SK-N-SH (cell line): ENCODE measurements around the gene TFRC. TPM values are rescaled to one million over a fixed set of nuclear protein-coding genes. Genes with fewer than 3 reads are reported as not detected.
"Not testable (repeated sequence)": the region's sequence is repeated elsewhere in the genome, so short reads cannot be mapped to it uniquely, and the experiment has no call there.

Source experiments
- CTCF ChIA-PET: fragments of 300-600, 350-600 bp; formaldehyde crosslinking; extraction: SDS; loops from one replicate; lab custom pipeline; 2021; lab: Yijun Ruan, JAX
- POLR2A ChIA-PET: fragments of 350-600 bp; sonication (Branson Sonifier 250); formaldehyde crosslinking; extraction: SDS; loops from one replicate; lab custom pipeline; 2020; ENCODE audit warnings: antibody characterized with exemption, inconsistent platforms; lab: Yijun Ruan, JAX
- DNase-seq: peaks from one replicate; pipeline ENCODE4 v3.0.0; 2012
- H2AFZ ChIP-seq: fragments of 200-600 bp; sonication (generic); 2 replicates; pipeline ENCODE4 v1.8.1; 2016; ENCODE audit warnings: antibody characterized with exemption, mild to moderate bottlenecking, low read depth
- H3F3A ChIP-seq: fragments of 200-600 bp; sonication (generic); replicated peaks from 2 replicates; pipeline ENCODE3; 2016; ENCODE audit warnings: antibody characterized with exemption, mild to moderate bottlenecking; ENCODE audit not compliant: insufficient read depth
- H3K27ac ChIP-seq, 2 experiments: fragments of 200-500 bp in 1 of 2; fragments of 200-600 bp in 1 of 2; sonication (Bioruptor generic) in 1 of 2; sonication (generic), shearing (Covaris generic) in 1 of 2; 2 replicates each; pipeline versions ENCODE4 v1.5.1 to v1.6.1; 2014 to 2016; ENCODE audit warnings: low read depth in 2 of 2, inconsistent platforms in 1 of 2, low read length in 1 of 2, mild to moderate bottlenecking in 1 of 2, mixed read lengths in 1 of 2
- H3K27me3 ChIP-seq: fragments of 200-600 bp; sonication (generic), shearing (Covaris generic); 2 replicates; pipeline ENCODE4 v1.6.1; 2016; ENCODE audit warnings: mixed run types; ENCODE audit not compliant: insufficient read depth
- H3K36me3 ChIP-seq, 2 experiments: fragments of 200-500 bp in 1 of 2; fragments of 200-600 bp in 1 of 2; sonication (Bioruptor generic) in 1 of 2; sonication (generic) in 1 of 2; replicated peaks in 1 of 2; 2 replicates each; pipeline versions ENCODE3 to v1.5.1; 2014 to 2016; ENCODE audit warnings: low read length in 1 of 2, mild to moderate bottlenecking in 1 of 2; ENCODE audit not compliant: insufficient read depth in 2 of 2, control insufficient read depth in 1 of 2
- H3K4me1 ChIP-seq, 2 experiments: fragments of 200-500 bp in 1 of 2; fragments of 200-600 bp in 1 of 2; sonication (Bioruptor generic) in 1 of 2; sonication (generic), shearing (Covaris generic) in 1 of 2; 2 replicates each; pipeline versions ENCODE4 v1.5.1 to v1.6.1; 2014 to 2016; ENCODE audit warnings: low read depth in 1 of 2, low read length in 1 of 2, mixed run types in 1 of 2; ENCODE audit not compliant: insufficient read depth in 2 of 2, control insufficient read depth in 1 of 2
- H3K4me2 ChIP-seq: fragments of 200-600 bp; sonication (generic), shearing (Covaris generic); 2 replicates; pipeline ENCODE4 v1.6.1; 2017; ENCODE audit warnings: mixed run types
- H3K4me3 ChIP-seq, 2 experiments: fragments of 200-500 bp in 1 of 2; fragments of 200-600 bp in 1 of 2; sonication (Bioruptor generic) in 1 of 2; sonication (generic), shearing (Covaris generic) in 1 of 2; 2 replicates each; pipeline versions ENCODE4 v1.5.1 to v1.8.1; 2014 to 2016; ENCODE audit warnings: low read depth in 2 of 2, inconsistent platforms in 1 of 2, low read length in 1 of 2, mild to moderate bottlenecking in 1 of 2, mixed read lengths in 1 of 2, moderate library complexity in 1 of 2
- H3K79me2 ChIP-seq: fragments of 200-600 bp; sonication (generic); 2 replicates; pipeline ENCODE4 v1.8.1; 2017; ENCODE audit warnings: mild to moderate bottlenecking; ENCODE audit not compliant: insufficient read depth
- H3K9ac ChIP-seq: fragments of 200-600 bp; sonication (generic); 2 replicates; pipeline ENCODE4 v1.6.1; 2017; ENCODE audit warnings: mixed run types
- H3K9me2 ChIP-seq: fragments of 200-600 bp; sonication (generic); 2 replicates; pipeline ENCODE4 v1.6.1; 2017; ENCODE audit warnings: mixed run types
- H3K9me3 ChIP-seq: fragments of 200-600 bp; sonication (generic); 2 replicates; pipeline ENCODE4 v1.6.1; 2017; ENCODE audit warnings: mixed run types, mild to moderate bottlenecking, moderate library complexity
- H4K20me1 ChIP-seq: fragments of 200-600 bp; sonication (generic); 2 replicates; pipeline ENCODE4 v1.6.1; 2017; ENCODE audit warnings: mild to moderate bottlenecking, mixed run types; ENCODE audit not compliant: insufficient read depth
- EP300 ChIP-seq, 2 experiments: IDR thresholded peaks; 2 replicates each; pipeline versions ENCODE4 v1.4.0 to v1.6.1; 2012; ENCODE audit warnings: borderline replicate concordance in 1 of 2, low read depth in 1 of 2, low read length in 1 of 2
- EZH2phosphoT487 ChIP-seq: fragments of 200-600 bp; sonication (generic); IDR thresholded peaks from 2 replicates; pipeline ENCODE4 v1.6.1; 2017; ENCODE audit warnings: low read depth, mixed run types, mild to moderate bottlenecking, antibody characterized with exemption, moderate library complexity, borderline replicate concordance
- FOSL2 ChIP-seq: IDR thresholded peaks from 2 replicates; pipeline ENCODE4 v1.4.0; 2012; ENCODE audit warnings: low read depth, mild to moderate bottlenecking, moderate library complexity, borderline replicate concordance
- FOXJ3 ChIP-seq: sonication (generic); formaldehyde crosslinking; IDR thresholded peaks from 2 replicates; pipeline ENCODE4 v1.5.1; 2020; ENCODE audit warnings: mild to moderate bottlenecking, missing genetic modification reagents
- JUND ChIP-seq: IDR thresholded peaks from 2 replicates; pipeline ENCODE4 v1.4.0; 2012
- PBX3 ChIP-seq: IDR thresholded peaks from 2 replicates; pipeline ENCODE4; 2012
- RAD21 ChIP-seq: IDR thresholded peaks from 2 replicates; pipeline ENCODE4 v1.6.1; 2012; ENCODE audit warnings: mild to moderate bottlenecking, low read length
- RCOR1 ChIP-seq: fragments of 150-350 bp; IDR thresholded peaks from 2 replicates; pipeline ENCODE4 v1.6.1; 2017; ENCODE audit warnings: antibody characterized with exemption, low read length
- RFX5 ChIP-seq: IDR thresholded peaks from 2 replicates; pipeline ENCODE4 v1.6.1; 2012; ENCODE audit warnings: mild to moderate bottlenecking, improper control_type of control experiment, low read length
- TAF1 ChIP-seq: IDR thresholded peaks from 2 replicates; pipeline ENCODE4 v1.6.1; 2012; ENCODE audit warnings: low read depth, mild to moderate bottlenecking, low read length, moderate library complexity, borderline replicate concordance
- USF2 ChIP-seq: fragments of 150-350 bp; IDR thresholded peaks from 2 replicates; pipeline ENCODE4 v1.6.1; 2017; ENCODE audit warnings: antibody characterized with exemption, low read length, low read depth, borderline replicate concordance
- ZBTB33 ChIP-seq: IDR thresholded peaks from 2 replicates; pipeline ENCODE4 v1.4.0; 2012; ENCODE audit warnings: low read depth, borderline replicate concordance
- WGBS: methylation state at CpG from one replicate; pipeline ENCODE4 v1.1.6; 2017; ENCODE audit warnings: low lambda C conversion rate; 5-methylcytosine and 5-hydroxymethylcytosine counted together
- polyA plus RNA-seq, 3 experiments: library from polyadenylated mRNA; depleted of rRNA; stranded (reverse); fragments of >200 nt; gene quantifications; 2 replicates each; pipeline ENCODE4 v1.2.3, GENCODE V29; 2012
- TF ChIP-seq, protein P1 (sequence below): IDR thresholded peaks from 2 replicates; pipeline ENCODE4 v1.4.0; 2012; ENCODE audit warnings: low read depth
- TF ChIP-seq, protein P2 (sequence below): IDR thresholded peaks from 2 replicates; pipeline ENCODE4 v1.4.0; 2012; ENCODE audit warnings: low read depth, borderline replicate concordance
- TF ChIP-seq, protein P3 (sequence below): fragments of 200-600 bp; sonication (generic); IDR thresholded peaks from 2 replicates; pipeline ENCODE4 v1.6.1; 2017; ENCODE audit warnings: antibody characterized with exemption, mild to moderate bottlenecking, moderate library complexity

TFRC gene
- polyA plus RNA-seq, 1 of the 3 experiments (the other 2 are of a cell fraction), result 35.0 TPM

- H3F3A ChIP-seq, H3K27ac ChIP-seq, H3K4me1 ChIP-seq, H2AFZ ChIP-seq, H3K9ac ChIP-seq, H4K20me1 ChIP-seq, H3K9me3 ChIP-seq, POLR2A ChIA-PET, H3K4me3 ChIP-seq, H3K9me2 ChIP-seq, H3K79me2 ChIP-seq, H3K4me2 ChIP-seq, H3K36me3 ChIP-seq, DNase-seq, CTCF ChIA-PET, H3K27me3 ChIP-seq: not testable (repeated sequence)
- TF ChIP-seq, protein P1, sequence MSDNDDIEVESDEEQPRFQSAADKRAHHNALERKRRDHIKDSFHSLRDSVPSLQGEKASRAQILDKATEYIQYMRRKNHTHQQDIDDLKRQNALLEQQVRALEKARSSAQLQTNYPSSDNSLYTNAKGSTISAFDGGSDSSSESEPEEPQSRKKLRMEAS, result 0 out of 2 replicates have a peak, but pooled peaks have one; percentile 16
- 54% methylated on average over 8 of the region's 12 CpGs for WGBS
Observed at GRCh38 chr3:196019576-196019975, 62.3 kb downstream of the TFRC start.

GRCh38 chr3:196018159-196018558, 63.7 kb downstream of the TFRC start:
- DNase-seq, H3F3A ChIP-seq, H3K4me2 ChIP-seq, H3K27me3 ChIP-seq, H3K79me2 ChIP-seq, CTCF ChIA-PET, H3K27ac ChIP-seq, H3K9me3 ChIP-seq, H3K4me1 ChIP-seq, H3K36me3 ChIP-seq, H3K9ac ChIP-seq, H2AFZ ChIP-seq, H4K20me1 ChIP-seq, POLR2A ChIA-PET, H3K4me3 ChIP-seq, H3K9me2 ChIP-seq: not testable (repeated sequence)
- WGBS, result 68% methylated on average over 5 of the region's 5 CpGs

DNA sequence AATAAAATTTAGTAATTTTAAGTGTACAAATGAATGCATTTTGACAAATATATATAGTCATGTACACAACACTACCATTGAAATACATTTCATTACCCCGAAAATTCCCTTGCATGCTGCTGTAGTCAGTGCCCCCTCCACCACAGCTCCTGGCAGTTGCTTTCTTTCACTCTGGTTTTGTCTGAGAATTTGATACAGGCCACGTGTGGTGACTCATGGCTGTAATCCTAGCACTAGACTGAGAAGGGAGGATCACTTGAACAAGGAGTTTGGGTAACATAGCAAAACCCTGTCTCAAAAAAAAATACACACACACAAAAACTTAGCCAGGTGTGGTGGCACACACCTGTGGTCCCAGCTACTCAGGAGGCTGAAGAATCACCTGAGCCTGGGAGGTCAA, 65.4 kb downstream of the TFRC start:
- no peaks in the 10 kb centered on the region for H3F3A ChIP-seq
- no peak overlapping the region for H3K4me2 ChIP-seq
- H3K4me3 ChIP-seq, result no peak overlapping the region
- no peaks in the 10 kb centered on the region for H3K9me2 ChIP-seq
- H4K20me1 ChIP-seq, result no peaks in the 10 kb centered on the region
- H3K9me3 ChIP-seq, result 0 out of 2 replicates have a peak, but pooled peaks cover 2% of the 10 kb centered on the region
- H3K27me3 ChIP-seq, result no peaks in the 10 kb centered on the region
- no peak overlapping the region for H2AFZ ChIP-seq
- H3K27ac ChIP-seq, result no peak overlapping the region
- 16% methylated on average over 2 of the region's 2 CpGs for WGBS
- H3K9ac ChIP-seq, result no peak overlapping the region
- no peaks in the 10 kb centered on the region for H3K79me2 ChIP-seq
- no peaks in the 10 kb centered on the region for H3K36me3 ChIP-seq
- ChIA-PET POLR2A (no interaction called here), CTCF (interaction anchor here (1.2 kb wide), 1 partner anchor 10 kb away, joined by 4 read pairs; no protein-coding TSS in a partner anchor)
- H3K4me1 ChIP-seq, result no peaks in the 10 kb centered on the region; a peak in 1 of 4 replicates
- no peak for DNase-seq
- TF ChIP-seq TAF1 (no peak), RAD21 (no peak), ZBTB33 (no peak), FOSL2 (peak; percentile 89), USF2 (no peak), RFX5 (no peak), EP300 (IDR thresholded peaks at IDR 0.05; ENCODE audit: borderline replicate concordance in 1 of 2, low read depth in 1 of 2, low read length in 1 of 2) (no peak), EZH2phosphoT487 (no peak), FOXJ3 (CRISPR knock-in tag) (no peak), PBX3 (peak; percentile 50; the same call in 1 of the 2 replicates), JUND (peak; percentile 77), RCOR1 (no peak)
- TF ChIP-seq, protein P2, sequence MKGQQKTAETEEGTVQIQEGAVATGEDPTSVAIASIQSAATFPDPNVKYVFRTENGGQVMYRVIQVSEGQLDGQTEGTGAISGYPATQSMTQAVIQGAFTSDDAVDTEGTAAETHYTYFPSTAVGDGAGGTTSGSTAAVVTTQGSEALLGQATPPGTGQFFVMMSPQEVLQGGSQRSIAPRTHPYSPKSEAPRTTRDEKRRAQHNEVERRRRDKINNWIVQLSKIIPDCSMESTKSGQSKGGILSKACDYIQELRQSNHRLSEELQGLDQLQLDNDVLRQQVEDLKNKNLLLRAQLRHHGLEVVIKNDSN, result peak; percentile 63; the same call in 1 of the 2 replicates
- TF ChIP-seq, protein P3, sequence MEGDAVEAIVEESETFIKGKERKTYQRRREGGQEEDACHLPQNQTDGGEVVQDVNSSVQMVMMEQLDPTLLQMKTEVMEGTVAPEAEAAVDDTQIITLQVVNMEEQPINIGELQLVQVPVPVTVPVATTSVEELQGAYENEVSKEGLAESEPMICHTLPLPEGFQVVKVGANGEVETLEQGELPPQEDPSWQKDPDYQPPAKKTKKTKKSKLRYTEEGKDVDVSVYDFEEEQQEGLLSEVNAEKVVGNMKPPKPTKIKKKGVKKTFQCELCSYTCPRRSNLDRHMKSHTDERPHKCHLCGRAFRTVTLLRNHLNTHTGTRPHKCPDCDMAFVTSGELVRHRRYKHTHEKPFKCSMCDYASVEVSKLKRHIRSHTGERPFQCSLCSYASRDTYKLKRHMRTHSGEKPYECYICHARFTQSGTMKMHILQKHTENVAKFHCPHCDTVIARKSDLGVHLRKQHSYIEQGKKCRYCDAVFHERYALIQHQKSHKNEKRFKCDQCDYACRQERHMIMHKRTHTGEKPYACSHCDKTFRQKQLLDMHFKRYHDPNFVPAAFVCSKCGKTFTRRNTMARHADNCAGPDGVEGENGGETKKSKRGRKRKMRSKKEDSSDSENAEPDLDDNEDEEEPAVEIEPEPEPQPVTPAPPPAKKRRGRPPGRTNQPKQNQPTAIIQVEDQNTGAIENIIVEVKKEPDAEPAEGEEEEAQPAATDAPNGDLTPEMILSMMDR, result no peak
